Jurkat, Clone E6-1 (cell line): ENCODE measurements around the gene TMEM132A.

Source experiments
- DNase-seq: peaks from one replicate; pipeline ENCODE4 v3.0.0-alpha.2; 2011; ENCODE audit warnings: low read depth, low spot score
- H3K4me3 ChIP-seq: 2 replicates; pipeline ENCODE4 v1.5.1; 2011; ENCODE audit warnings: mild to moderate bottlenecking, low read length, control low read depth, moderate library complexity

TMEM132A gene

GRCh38 chr11:60918251-60918938 is 5.9 kb upstream of the TMEM132A start:
- DNase-seq = no peak
- H3K4me3 ChIP-seq = no peak overlapping the region

- H3K4me3 ChIP-seq = no peak overlapping the region
- DNase-seq = no peak
These were observed 5.4 kb upstream of the TMEM132A start for GRCh38 chr11:60918939-60919265.

- no peak for DNase-seq
These were observed 4.9 kb upstream of the TMEM132A start for GRCh38 chr11:60919320-60919719.

GRCh38 chr11:60919956-60920355 is 4.3 kb upstream of the TMEM132A start:
- no peak overlapping the region for H3K4me3 ChIP-seq
- no peak for DNase-seq

More at GRCh38 chr11:60919320-60919719, 4.9 kb upstream of the TMEM132A start:
- H3K4me3 ChIP-seq = no peak overlapping the region

- no peak for DNase-seq
These were observed 3.0 kb upstream of the TMEM132A start for GRCh38 chr11:60921259-60921658.

GRCh38 chr11:60921777-60922335 is 2.4 kb upstream of the TMEM132A start:
- DNase-seq = no peak
- no peak overlapping the region for H3K4me3 ChIP-seq

More at GRCh38 chr11:60921259-60921658, 3.0 kb upstream of the TMEM132A start:
- H3K4me3 ChIP-seq = no peak overlapping the region

GRCh38 chr11:60922906-60923305 is 1.4 kb upstream of the TMEM132A start:
- H3K4me3 ChIP-seq = no peak overlapping the region
- DNase-seq = no peak

GRCh38 chr11:60923326-60923725 is 934 bp upstream of the TMEM132A start:
- no peak for DNase-seq
- H3K4me3 ChIP-seq = no peak overlapping the region

- H3K4me3 ChIP-seq = peak overlapping the region; percentile 49
- no peak for DNase-seq
These were observed 505 bp upstream of the TMEM132A start for GRCh38 chr11:60923800-60924109.

- no peak for DNase-seq
- peak overlapping the region; percentile 49 for H3K4me3 ChIP-seq
These were observed 920 bp downstream of the TMEM132A start for GRCh38 chr11:60924906-60925853.

GRCh38 chr11:60925868-60926267 is 1.6 kb downstream of the TMEM132A start:
- no peak overlapping the region for H3K4me3 ChIP-seq

GRCh38 chr11:60926500-60926899 is 2.2 kb downstream of the TMEM132A start:
- no peak overlapping the region for H3K4me3 ChIP-seq
- DNase-seq = no peak

More at GRCh38 chr11:60925868-60926267, 1.6 kb downstream of the TMEM132A start:
- DNase-seq = no peak

- no peak overlapping the region for H3K4me3 ChIP-seq
- DNase-seq = no peak
These were observed 2.9 kb downstream of the TMEM132A start for GRCh38 chr11:60927061-60927592.

GRCh38 chr11:60927600-60927999 is 3.3 kb downstream of the TMEM132A start:
- no peak for DNase-seq
- H3K4me3 ChIP-seq = no peak overlapping the region

GRCh38 chr11:60928563-60929001 is 4.3 kb downstream of the TMEM132A start:
- DNase-seq = no peak

GRCh38 chr11:60929764-60930163 is 5.5 kb downstream of the TMEM132A start:
- H3K4me3 ChIP-seq = no peak overlapping the region

More at GRCh38 chr11:60928563-60929001, 4.3 kb downstream of the TMEM132A start:
- H3K4me3 ChIP-seq = no peak overlapping the region

GRCh38 chr11:60930394-60930793 is 6.1 kb downstream of the TMEM132A start:
- no peak for DNase-seq
- H3K4me3 ChIP-seq = no peak overlapping the region

More at GRCh38 chr11:60929764-60930163, 5.5 kb downstream of the TMEM132A start:
- DNase-seq = no peak

- no peak for DNase-seq
- no peak overlapping the region for H3K4me3 ChIP-seq
These were observed 7.7 kb downstream of the TMEM132A start for GRCh38 chr11:60931917-60932316.

GRCh38 chr11:60932605-60933356 is 8.5 kb downstream of the TMEM132A start:
- H3K4me3 ChIP-seq = no peak overlapping the region
- no peak for DNase-seq
